ENCODE results near the gene AMPD1.

The AMPD1 gene

DNA sequence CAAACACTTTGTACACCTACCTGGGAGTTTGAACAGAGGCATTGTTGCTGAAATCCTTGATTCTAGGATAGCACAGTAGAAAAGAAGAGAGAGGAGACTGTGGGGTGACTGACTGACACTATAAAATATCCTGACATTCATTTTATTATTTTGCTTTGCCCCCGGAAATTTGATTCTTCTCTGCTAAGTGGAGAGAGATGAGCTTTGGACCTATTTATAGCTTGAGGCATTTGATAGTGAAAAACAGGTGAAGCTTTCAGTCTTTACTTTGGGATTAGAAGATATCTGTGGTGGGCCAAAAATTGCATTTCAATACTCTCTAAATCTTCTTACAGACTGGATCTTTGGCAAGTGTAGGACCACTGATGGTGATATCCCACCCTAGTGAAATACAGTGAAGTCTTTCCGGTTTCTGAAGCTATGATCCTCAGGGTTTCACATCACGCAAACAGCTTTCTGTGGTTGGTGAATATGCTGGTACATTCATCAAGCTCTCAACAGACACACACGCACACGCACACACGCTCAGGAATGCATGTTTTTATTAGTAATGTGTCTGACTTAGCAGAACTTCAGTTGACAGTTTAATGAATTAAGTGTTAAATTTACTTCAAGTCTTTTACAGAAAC is at the start of gene AMPD1:
TSS of gene AMPD1 (minus strand) at position 117 of the 629 bp plus-strand sequence. CDS start at position 42, 75 bp downstream.
- no peak for DNase-seq

DNA sequence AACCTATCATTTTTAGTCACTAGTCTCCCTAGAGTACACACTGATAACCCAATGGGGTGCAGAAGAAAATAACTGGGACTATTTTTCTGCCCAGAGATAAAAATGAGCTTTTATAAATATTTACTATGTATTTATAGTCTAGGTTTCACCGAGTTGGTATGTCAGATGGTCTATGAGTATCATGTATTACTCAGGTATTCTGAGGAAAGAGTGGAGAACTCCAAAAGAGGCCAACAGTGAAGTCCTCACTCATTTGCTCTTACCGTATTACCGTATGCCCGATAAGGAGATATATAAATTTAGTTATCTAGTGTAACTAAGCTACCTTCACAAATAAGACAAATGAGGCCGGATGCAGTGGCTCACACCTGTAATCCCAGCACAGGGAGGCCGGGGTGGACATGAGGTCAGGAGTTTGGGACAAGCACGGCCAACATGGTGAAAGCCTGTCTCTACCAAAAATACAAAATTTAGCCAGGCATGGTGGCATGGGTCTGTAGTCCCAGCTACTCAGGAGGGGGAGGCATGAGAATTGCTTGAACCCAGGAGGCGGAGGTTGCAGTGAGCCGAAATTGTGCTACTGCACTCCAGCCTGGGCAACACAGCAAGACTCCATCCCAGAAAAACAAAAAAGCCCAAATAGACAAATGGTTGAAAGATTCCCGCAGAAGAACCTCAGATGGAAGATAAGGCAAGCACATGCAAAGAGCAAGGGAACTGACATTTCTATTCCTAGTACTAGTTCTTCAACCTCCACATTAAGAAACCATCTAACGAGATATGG is 46.8 kb upstream of the AMPD1 start:
- DNase-seq = no peak

- DNase-seq = no peak
Measured at GRCh38 chr1:114740331-114740730, 45.0 kb upstream of the AMPD1 start.

GRCh38 chr1:114737314-114737849 is 42.0 kb upstream of the AMPD1 start:
- DNase-seq = no peak

GRCh38 chr1:114735479-114735878 is 40.1 kb upstream of the AMPD1 start:
- DNase-seq = no peak

DNA sequence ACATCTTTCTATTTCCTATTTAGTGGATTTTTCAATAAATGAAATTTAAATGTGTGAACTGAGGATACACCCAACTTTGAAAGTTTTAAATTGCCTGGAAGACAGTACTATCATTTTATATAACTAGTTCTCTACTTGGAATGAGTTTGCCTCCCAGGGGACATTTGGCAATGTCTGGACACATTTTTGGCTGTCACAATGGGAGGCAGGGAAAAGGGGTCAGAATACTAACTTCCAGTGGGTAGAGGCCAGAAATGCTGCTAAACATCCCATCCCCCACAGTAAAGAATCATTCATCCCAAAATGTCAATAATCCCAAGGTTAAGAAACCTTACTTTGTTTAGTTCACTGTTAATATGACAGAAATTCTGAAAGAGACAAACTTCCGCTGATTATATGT is 34.4 kb upstream of the AMPD1 start:
- DNase-seq = no peak

- DNase-seq = no peak
Measured at GRCh38 chr1:114728553-114728952, 33.2 kb upstream of the AMPD1 start.

- no peak for DNase-seq
Measured at GRCh38 chr1:114725230-114725629, 29.9 kb upstream of the AMPD1 start.

GRCh38 chr1:114723915-114724314 is 28.6 kb upstream of the AMPD1 start:
- DNase-seq = no peak

DNA sequence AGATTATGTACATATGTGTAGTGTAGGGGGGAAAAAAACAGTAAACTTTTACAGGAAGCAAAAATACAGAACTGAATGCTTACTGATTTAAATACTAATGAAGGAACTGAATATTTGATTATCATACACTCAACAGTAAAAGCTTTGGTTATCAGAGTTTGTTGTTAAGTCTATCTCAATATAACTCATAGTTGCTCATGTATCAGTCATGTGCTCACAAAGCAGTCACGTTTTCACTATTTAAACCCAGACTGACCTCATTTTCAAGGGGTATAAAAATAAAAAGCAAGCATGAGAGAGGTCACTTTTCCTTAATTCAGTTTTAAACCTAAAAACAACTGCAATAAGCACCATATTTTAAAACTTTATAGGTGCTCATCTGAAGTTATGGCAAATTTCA is 28.1 kb upstream of the AMPD1 start:
- no peak for DNase-seq

GRCh38 chr1:114720492-114720891 is 25.1 kb upstream of the AMPD1 start:
- no peak for DNase-seq

GRCh38 chr1:114719424-114719787 is 24.1 kb upstream of the AMPD1 start:
- DNase-seq = no peak

GRCh38 chr1:114718661-114719423 is 23.5 kb upstream of the AMPD1 start:
- DNase-seq = no peak

GRCh38 chr1:114716304-114717170 is 21.2 kb upstream of the AMPD1 start, which contains the start of gene NRAS:
Gene NRAS, minus strand, starts transcription at chr1:114716771. Its CDS starts 611 bp downstream, at chr1:114716160.
- DNase-seq = peak; percentile 2

DNA sequence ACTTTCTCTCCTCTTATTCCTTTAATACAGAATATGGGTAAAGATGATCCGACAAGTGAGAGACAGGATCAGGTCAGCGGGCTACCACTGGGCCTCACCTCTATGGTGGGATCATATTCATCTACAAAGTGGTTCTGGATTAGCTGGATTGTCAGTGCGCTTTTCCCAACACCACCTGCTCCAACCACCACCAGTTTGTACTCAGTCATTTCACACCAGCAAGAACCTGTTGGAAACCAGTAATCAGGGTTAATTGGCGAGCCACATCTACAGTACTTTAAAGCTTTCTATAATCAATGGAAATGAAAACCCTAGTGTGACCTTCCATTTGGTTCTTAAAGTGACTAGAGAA is 20.6 kb upstream of the AMPD1 start:
- DNase-seq = no peak

- no peak for DNase-seq
Measured at GRCh38 chr1:114712977-114713376, 17.6 kb upstream of the AMPD1 start.

GRCh38 chr1:114710360-114710759 is 15.0 kb upstream of the AMPD1 start:
- no peak for DNase-seq

DNA sequence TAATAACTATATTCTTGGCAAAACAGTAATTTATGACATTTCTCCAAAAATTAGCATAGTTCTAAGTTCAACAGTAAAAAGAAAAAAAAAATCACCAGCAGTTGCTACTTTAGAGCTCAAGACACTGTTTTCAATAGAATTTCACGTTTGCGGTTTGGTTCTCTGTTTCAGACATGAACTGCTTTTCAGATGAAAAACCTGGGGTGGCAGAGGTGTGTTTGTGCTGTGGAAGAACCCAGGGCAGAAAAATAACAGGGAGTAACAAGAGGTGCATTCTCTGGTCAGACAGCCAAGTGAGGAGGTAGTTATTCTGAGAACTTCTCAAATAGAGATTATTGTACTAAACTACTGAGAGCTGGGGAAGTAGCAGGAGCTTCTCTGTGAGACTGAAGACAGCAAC is 12.3 kb upstream of the AMPD1 start:
- DNase-seq = no peak

- DNase-seq = no peak
Measured at GRCh38 chr1:114703242-114703641, 7.9 kb upstream of the AMPD1 start.

DNA sequence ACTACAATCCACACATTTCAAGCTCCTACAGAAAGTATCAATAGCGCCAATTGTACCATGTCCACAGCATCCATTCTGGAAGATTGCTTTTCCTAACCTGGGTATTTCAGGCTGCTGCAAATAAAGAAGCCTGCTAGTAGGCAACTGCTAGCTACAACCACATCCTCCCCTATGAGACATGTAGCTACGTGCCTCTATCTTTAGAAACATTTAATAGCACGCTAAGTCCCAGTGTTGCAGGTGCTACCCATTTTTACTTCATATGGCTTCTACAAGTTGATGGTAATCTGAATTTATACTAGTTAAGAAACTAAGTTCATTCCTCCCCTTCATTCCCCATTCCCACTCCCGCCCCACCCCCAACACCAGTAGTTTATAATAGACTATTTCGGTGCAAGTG is 7.4 kb upstream of the AMPD1 start:
- no peak for DNase-seq

DNA sequence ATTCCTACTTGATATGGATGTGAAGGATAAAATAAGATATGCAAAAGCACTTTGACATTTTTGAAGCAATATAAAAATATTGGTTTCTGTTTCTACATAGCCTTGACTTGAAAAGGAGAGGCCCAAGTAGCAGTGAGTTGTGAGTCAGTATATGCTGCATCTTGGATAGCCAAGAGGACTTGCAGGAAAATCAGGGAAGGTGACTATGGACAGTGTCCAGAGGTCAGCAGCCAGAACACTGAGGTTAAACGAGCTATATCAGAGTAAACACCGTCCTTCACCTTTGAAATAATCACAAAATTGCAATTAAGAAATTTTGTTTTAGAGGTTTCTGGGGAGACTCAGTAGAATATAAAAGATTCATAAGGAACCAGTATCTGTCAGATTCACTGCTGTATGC is 6.6 kb upstream of the AMPD1 start:
- no peak for DNase-seq

GRCh38 chr1:114700036-114700600 is 4.8 kb upstream of the AMPD1 start:
- DNase-seq = no peak

Data from NCI-H1417 treated with DMSO at 0.1 percent for 48 hours (cell line).